Fibroblast of lung (primary cell): ENCODE measurements around the gene OPN1MW3. TPM values are rescaled to one million over a fixed set of nuclear protein-coding genes. Genes with fewer than 3 reads are reported as not detected.

ENCODE experiments used
- DNase-seq, 2 donors: peaks; one replicate each; pipeline versions ENCODE4 v3.0.0 to v3.0.0-alpha.2; 2010; ENCODE audit warnings: low read depth in 2 of 2
- H2AFZ ChIP-seq: 2 replicates; pipeline ENCODE4 v1.5.1; 2012; ENCODE audit warnings: low read length, control low read depth, inconsistent platforms
- H3K27ac ChIP-seq: 2 replicates; pipeline ENCODE4 v1.5.1; 2011; ENCODE audit warnings: low read length, control low read depth; ENCODE audit not compliant: insufficient read depth
- H3K27me3 ChIP-seq: 2 replicates; pipeline ENCODE4 v1.5.1; 2011; ENCODE audit warnings: mild to moderate bottlenecking, low read length; ENCODE audit not compliant: control insufficient read depth, insufficient read depth
- H3K36me3 ChIP-seq: 2 replicates; pipeline ENCODE4 v1.5.1; 2011; ENCODE audit warnings: low read length; ENCODE audit not compliant: control insufficient read depth, insufficient read depth
- H3K4me1 ChIP-seq: 2 replicates; pipeline ENCODE4 v1.5.1; 2011; ENCODE audit warnings: low read length; ENCODE audit not compliant: control insufficient read depth, insufficient read depth; ENCODE audit errors: extremely low read depth
- H3K4me2 ChIP-seq: 2 replicates; pipeline ENCODE4 v1.5.1; 2011; ENCODE audit warnings: low read length, control low read depth; ENCODE audit not compliant: insufficient read depth; ENCODE audit errors: extremely low read depth
- H3K4me3 ChIP-seq, 4 experiments: fragments of 200-600 bp in 1 of 4; sonication (generic) in 1 of 4; replicated peaks in 1 of 4; 2 replicates each; pipeline ENCODE4 v1.5.1; 2011 to 2016; ENCODE audit warnings: low read length in 4 of 4, low read depth in 3 of 4, mild to moderate bottlenecking in 3 of 4, control low read depth in 2 of 4, inconsistent platforms in 1 of 4, mixed read lengths in 1 of 4; ENCODE audit not compliant: insufficient read depth in 1 of 4; ENCODE audit errors: control extremely low read depth in 1 of 4
- H3K79me2 ChIP-seq: 2 replicates; pipeline ENCODE4 v1.5.1; 2012; ENCODE audit warnings: mild to moderate bottlenecking, low read length, inconsistent platforms; ENCODE audit not compliant: control insufficient read depth, insufficient read depth
- H3K9ac ChIP-seq: 2 replicates; pipeline ENCODE4 v1.5.1; 2011; ENCODE audit warnings: mild to moderate bottlenecking, low read length, control low read depth; ENCODE audit not compliant: insufficient read depth
- H3K9me3 ChIP-seq: 2 replicates; pipeline ENCODE4 v1.5.1; 2012; ENCODE audit warnings: low read depth, low read length; ENCODE audit not compliant: control insufficient read depth, insufficient read depth
- H4K20me1 ChIP-seq: 2 replicates; pipeline ENCODE4 v1.5.1; 2011; ENCODE audit warnings: low read length; ENCODE audit not compliant: control insufficient read depth, insufficient read depth; ENCODE audit errors: extremely low read depth
- EZH2 ChIP-seq: IDR thresholded peaks from 2 replicates; pipeline ENCODE4 v1.5.1; 2012; ENCODE audit warnings: low read length, control low read depth, mild to moderate bottlenecking; ENCODE audit errors: missing control alignments
- polyA plus RNA-seq, 2 donors: library from polyadenylated mRNA; depleted of rRNA in 1 of 2; stranded (reverse) in 1 of 2; unstranded in 1 of 2; fragments of >200 nt; gene quantifications; 2 replicates each; pipeline ENCODE4 v1.2.1, GENCODE V29; 2011 to 2012; ENCODE audit warnings: missing spikeins in 1 of 2
- total RNA-seq: library from RNA; depleted of rRNA; stranded (reverse); fragments of >200 nt; gene quantifications from 2 replicates; pipeline ENCODE4 v1.2.1, GENCODE V29; 2014
- TF ChIP-seq, protein P1 (sequence below), 2 donors: IDR thresholded peaks in 1 of 2; conservative IDR thresholded peaks in 1 of 2; 1 replicate in 1 of 2; 2 replicates in 1 of 2; pipeline ENCODE4 v1.5.1; 2011 to 2012; ENCODE audit warnings: low read length in 2 of 2, control low read depth in 1 of 2, inconsistent platforms in 1 of 2, low read depth in 1 of 2, mild to moderate bottlenecking in 1 of 2

Gene OPN1MW3
- total and polyA plus RNA-seq, 2 donors (not counting 1 experiment from before 2014, with no cell fraction given): not detected

DNA sequence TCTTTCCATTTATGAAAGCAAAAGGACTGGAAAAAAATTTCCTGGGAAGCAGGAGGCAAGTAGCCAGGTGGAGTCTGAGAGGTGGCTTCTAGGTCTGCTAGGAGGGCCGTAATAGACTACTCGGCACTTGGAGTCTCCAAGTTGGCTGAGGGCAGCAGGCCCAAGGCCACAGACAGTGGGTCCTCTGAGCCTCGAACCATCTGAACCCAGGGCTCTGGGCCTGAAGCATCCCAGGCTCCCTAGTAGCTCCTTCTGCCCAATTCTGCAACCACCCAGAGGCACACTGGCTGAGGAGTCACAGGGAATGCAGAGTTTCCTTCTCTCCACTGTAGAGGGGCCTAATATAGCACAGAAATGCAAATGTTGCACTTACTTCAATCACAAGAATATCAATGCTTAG is 58.0 kb downstream of the OPN1MW3 start:
- no peak for DNase-seq
- H3K9ac ChIP-seq: no peak overlapping the region
- no peaks in the 10 kb centered on the region for H3K4me1 ChIP-seq
- no peak overlapping the region for H2AFZ ChIP-seq
- H3K36me3 ChIP-seq: no peaks in the 10 kb centered on the region
- H4K20me1 ChIP-seq: no peaks in the 10 kb centered on the region
- no peak overlapping the region for H3K4me3 ChIP-seq
- H3K9me3 ChIP-seq: no peaks in the 10 kb centered on the region
- no peaks in the 10 kb centered on the region for H3K79me2 ChIP-seq
- no peaks in the 10 kb centered on the region for H3K27me3 ChIP-seq
- TF ChIP-seq EZH2: no peak
- TF ChIP-seq, protein P1, sequence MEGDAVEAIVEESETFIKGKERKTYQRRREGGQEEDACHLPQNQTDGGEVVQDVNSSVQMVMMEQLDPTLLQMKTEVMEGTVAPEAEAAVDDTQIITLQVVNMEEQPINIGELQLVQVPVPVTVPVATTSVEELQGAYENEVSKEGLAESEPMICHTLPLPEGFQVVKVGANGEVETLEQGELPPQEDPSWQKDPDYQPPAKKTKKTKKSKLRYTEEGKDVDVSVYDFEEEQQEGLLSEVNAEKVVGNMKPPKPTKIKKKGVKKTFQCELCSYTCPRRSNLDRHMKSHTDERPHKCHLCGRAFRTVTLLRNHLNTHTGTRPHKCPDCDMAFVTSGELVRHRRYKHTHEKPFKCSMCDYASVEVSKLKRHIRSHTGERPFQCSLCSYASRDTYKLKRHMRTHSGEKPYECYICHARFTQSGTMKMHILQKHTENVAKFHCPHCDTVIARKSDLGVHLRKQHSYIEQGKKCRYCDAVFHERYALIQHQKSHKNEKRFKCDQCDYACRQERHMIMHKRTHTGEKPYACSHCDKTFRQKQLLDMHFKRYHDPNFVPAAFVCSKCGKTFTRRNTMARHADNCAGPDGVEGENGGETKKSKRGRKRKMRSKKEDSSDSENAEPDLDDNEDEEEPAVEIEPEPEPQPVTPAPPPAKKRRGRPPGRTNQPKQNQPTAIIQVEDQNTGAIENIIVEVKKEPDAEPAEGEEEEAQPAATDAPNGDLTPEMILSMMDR (conservative IDR thresholded peaks at IDR 0.05 in 1 of 2, IDR thresholded peaks at IDR 0.05 in 1 of 2; ENCODE audit: low read depth in 1 of 2, low read length in 2 of 2): no peak
- no peak overlapping the region for H3K4me2 ChIP-seq
- no peak overlapping the region for H3K27ac ChIP-seq

DNA sequence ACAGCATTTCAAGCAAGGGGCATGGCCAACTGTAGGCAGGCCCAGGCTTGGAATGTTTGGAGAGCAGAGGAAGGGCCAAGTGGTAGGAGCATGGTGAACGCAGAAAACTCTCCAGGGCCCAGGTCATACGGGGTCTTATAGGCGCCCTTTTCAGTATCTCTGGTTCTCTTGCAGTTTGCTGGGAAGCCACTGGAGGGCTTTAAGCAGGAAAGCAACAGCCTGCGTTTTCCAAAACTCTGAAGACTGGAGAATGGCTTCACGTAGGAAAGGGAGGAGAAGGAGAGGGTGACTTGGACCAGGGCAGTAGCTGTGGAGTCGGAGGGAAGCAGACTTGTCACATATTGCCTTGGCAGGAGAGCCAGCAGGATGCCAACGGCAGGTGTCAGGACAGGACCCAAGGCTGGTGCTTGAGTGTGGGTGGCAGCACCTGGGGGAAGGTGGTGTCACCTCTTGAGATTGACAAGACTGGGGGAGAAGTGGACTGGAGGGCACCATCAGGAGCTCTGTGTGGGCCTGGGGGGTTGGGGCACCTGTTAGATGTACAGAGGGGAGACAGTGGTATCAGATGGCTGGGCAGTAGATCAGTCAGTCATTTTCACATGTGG is 60.1 kb downstream of the OPN1MW3 start:
- Histone ChIP-seq H3K9me3 (no peaks in the 10 kb centered on the region), H2AFZ (no peak overlapping the region), H3K27ac (no peak overlapping the region), H4K20me1 (no peaks in the 10 kb centered on the region), H3K27me3 (no peaks in the 10 kb centered on the region), H3K36me3 (no peaks in the 10 kb centered on the region), H3K4me2 (no peak overlapping the region), H3K4me3 (no peak overlapping the region), H3K79me2 (no peaks in the 10 kb centered on the region), H3K4me1 (no peaks in the 10 kb centered on the region), H3K9ac (no peak overlapping the region)
- TF ChIP-seq, protein P1 (conservative IDR thresholded peaks at IDR 0.05 in 1 of 2, IDR thresholded peaks at IDR 0.05 in 1 of 2; ENCODE audit: low read depth in 1 of 2, low read length in 2 of 2): peak; percentile 44 to 58
- no peak for TF ChIP-seq EZH2
- peak in 1 of 2 donors; percentile 29 for DNase-seq

DNA sequence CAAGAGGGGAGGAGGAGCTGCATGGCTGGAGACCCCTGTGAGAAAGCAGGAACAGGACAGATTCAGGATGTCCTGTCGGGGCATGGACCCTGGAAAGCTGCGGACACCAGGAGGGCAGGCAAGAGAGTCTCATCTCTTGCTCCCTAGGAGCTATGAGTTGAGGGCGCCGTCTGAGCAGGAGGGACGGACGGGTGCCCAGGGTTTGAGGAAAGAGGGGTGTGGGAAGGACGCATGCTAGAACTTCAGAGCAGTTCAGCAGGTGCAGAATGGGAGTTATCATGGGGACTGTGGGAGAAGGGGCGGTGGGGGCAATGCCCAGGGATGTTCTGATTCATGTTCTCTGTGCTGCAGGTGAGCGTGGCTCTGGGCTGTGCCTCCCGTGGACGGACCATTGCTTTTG is 63.0 kb downstream of the OPN1MW3 start:
- Histone ChIP-seq H4K20me1 (no peaks in the 10 kb centered on the region), H3K27me3 (no peaks in the 10 kb centered on the region), H3K4me3 (no peak overlapping the region), H3K4me2 (no peak overlapping the region), H3K9ac (no peak overlapping the region), H3K36me3 (no peaks in the 10 kb centered on the region), H3K4me1 (no peaks in the 10 kb centered on the region), H3K9me3 (no peaks in the 10 kb centered on the region), H3K27ac (no peak overlapping the region), H2AFZ (no peak overlapping the region), H3K79me2 (no peaks in the 10 kb centered on the region)
- no peak for DNase-seq
- TF ChIP-seq EZH2: no peak
- TF ChIP-seq, protein P1 (conservative IDR thresholded peaks at IDR 0.05 in 1 of 2, IDR thresholded peaks at IDR 0.05 in 1 of 2; ENCODE audit: low read depth in 1 of 2, low read length in 2 of 2): no peak

Other genes with a start within 250 kb of the OPN1MW3 start
- 61.1 and 65.9 TPM in 2 replicates for gene IRAK1, start 237.7 kb upstream of the OPN1MW3 start, total RNA-seq
- gene IRAK1, start 237.7 kb upstream of the OPN1MW3 start, polyA plus RNA-seq: 25.9 and 48.1 TPM in 2 replicates
- 15.4 and 24.9 TPM in 2 replicates for gene MECP2, start 159.9 kb upstream of the OPN1MW3 start, total RNA-seq
- 11.5 and 11.6 TPM in 2 replicates for gene MECP2, start 159.9 kb upstream of the OPN1MW3 start, polyA plus RNA-seq
- not detected in 2 replicates for gene OPN1LW, start 113.3 kb upstream of the OPN1MW3 start, total RNA-seq
- not detected in 2 replicates for gene OPN1LW, start 113.3 kb upstream of the OPN1MW3 start, polyA plus RNA-seq
- gene OPN1MW, start 75.0 kb upstream of the OPN1MW3 start, total RNA-seq: not detected in 2 replicates
- not detected in 2 replicates for gene OPN1MW, start 75.0 kb upstream of the OPN1MW3 start, polyA plus RNA-seq
- not detected in 2 replicates for gene OPN1MW2, start 37.8 kb upstream of the OPN1MW3 start, total RNA-seq
- gene OPN1MW2, start 37.8 kb upstream of the OPN1MW3 start, polyA plus RNA-seq: not detected in 2 replicates
- gene TEX28, start 37.5 kb downstream of the OPN1MW3 start, total RNA-seq: not detected in 2 replicates
- gene TEX28, start 37.5 kb downstream of the OPN1MW3 start, polyA plus RNA-seq: not detected in 2 replicates
- not detected in 2 replicates for gene TKTL1, start 38.2 kb downstream of the OPN1MW3 start, total RNA-seq
- not detected in 2 replicates for gene TKTL1, start 38.2 kb downstream of the OPN1MW3 start, polyA plus RNA-seq
- gene FLNA, start 117.1 kb downstream of the OPN1MW3 start, total RNA-seq: 2,298 and 2,728 TPM in 2 replicates
- gene FLNA, start 117.1 kb downstream of the OPN1MW3 start, polyA plus RNA-seq: 654 and 799 TPM in 2 replicates
- 23.4 and 26.4 TPM in 2 replicates for gene EMD, start 121.7 kb downstream of the OPN1MW3 start, total RNA-seq
- 72.1 and 82.4 TPM in 2 replicates for gene EMD, start 121.7 kb downstream of the OPN1MW3 start, polyA plus RNA-seq
- 2,291 and 2,319 TPM in 2 replicates for gene RPL10, start 140.8 kb downstream of the OPN1MW3 start, total RNA-seq
- 4,015 and 4,527 TPM in 2 replicates for gene RPL10, start 140.8 kb downstream of the OPN1MW3 start, polyA plus RNA-seq
- 13.9 and 38.5 TPM in 2 replicates for gene DNASE1L1, start 151.7 kb downstream of the OPN1MW3 start, total RNA-seq
- 11.3 and 13.6 TPM in 2 replicates for gene DNASE1L1, start 151.7 kb downstream of the OPN1MW3 start, polyA plus RNA-seq
- gene TAFAZZIN, start 154.0 kb downstream of the OPN1MW3 start, total RNA-seq: 17.7 and 21.6 TPM in 2 replicates
- 11.2 and 12.1 TPM in 2 replicates for gene TAFAZZIN, start 154.0 kb downstream of the OPN1MW3 start, polyA plus RNA-seq
- gene ATP6AP1, start 171.1 kb downstream of the OPN1MW3 start, total RNA-seq: 38.8 and 59.8 TPM in 2 replicates
- gene ATP6AP1, start 171.1 kb downstream of the OPN1MW3 start, polyA plus RNA-seq: 86.9 and 89.7 TPM in 2 replicates
- 53.2 and 86.5 TPM in 2 replicates for gene GDI1, start 179.6 kb downstream of the OPN1MW3 start, total RNA-seq
- 134 and 162 TPM in 2 replicates for gene GDI1, start 179.6 kb downstream of the OPN1MW3 start, polyA plus RNA-seq
- 80.1 and 88.1 TPM in 2 replicates for gene FAM50A, start 186.6 kb downstream of the OPN1MW3 start, total RNA-seq
- gene FAM50A, start 186.6 kb downstream of the OPN1MW3 start, polyA plus RNA-seq: 117 and 123 TPM in 2 replicates
- gene PLXNA3, start 200.7 kb downstream of the OPN1MW3 start, total RNA-seq: 11.6 and 17.8 TPM in 2 replicates
- gene PLXNA3, start 200.7 kb downstream of the OPN1MW3 start, polyA plus RNA-seq: 18.4 and 24.3 TPM in 2 replicates
- 13.4 and 20.5 TPM in 2 replicates for gene LAGE3, start 221.7 kb downstream of the OPN1MW3 start, total RNA-seq
- gene LAGE3, start 221.7 kb downstream of the OPN1MW3 start, polyA plus RNA-seq: 6.1 and 6.4 TPM in 2 replicates
- gene UBL4A, start 229.0 kb downstream of the OPN1MW3 start, total RNA-seq: 39.5 and 42.8 TPM in 2 replicates
- 17.9 and 21.7 TPM in 2 replicates for gene UBL4A, start 229.0 kb downstream of the OPN1MW3 start, polyA plus RNA-seq
- gene SLC10A3, start 233.0 kb downstream of the OPN1MW3 start, total RNA-seq: 13.9 and 15.2 TPM in 2 replicates
- gene SLC10A3, start 233.0 kb downstream of the OPN1MW3 start, polyA plus RNA-seq: 15.5 and 16.0 TPM in 2 replicates